ENCODE data around the gene HP.
"Not testable (repeated sequence)": the region's sequence is repeated elsewhere in the genome, so short reads cannot be mapped to it uniquely, and the experiment has no call there.

The HP gene

GRCh38 chr16:72033437-72033836 lies 20.9 kb upstream of the HP start:
- intact Hi-C loops (cut with DNase I): no loop called here
- no peak for DNase-seq

DNA sequence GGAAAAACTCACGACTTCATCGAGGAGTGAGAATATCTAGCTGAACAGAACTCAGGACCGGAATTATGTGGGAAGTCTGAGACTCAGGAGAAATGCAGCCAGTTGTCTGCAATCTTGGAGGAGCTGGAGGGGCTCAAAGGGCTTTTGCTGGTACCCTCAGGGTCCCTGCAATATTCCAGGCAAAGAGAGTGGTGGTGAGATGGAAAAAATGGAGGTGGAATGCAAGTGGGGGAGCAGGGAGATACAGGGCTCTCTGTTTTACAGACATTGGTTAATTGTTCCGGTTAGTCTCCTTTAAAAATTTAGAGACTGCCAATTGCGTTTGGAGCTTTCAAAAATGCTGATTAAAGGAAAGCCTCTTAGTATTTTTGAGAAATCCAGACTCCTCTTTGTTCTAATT lies 18.2 kb upstream of the HP start:
- intact Hi-C loops (cut with DNase I): no loop called here
- no peak for DNase-seq

- intact Hi-C loops (cut with DNase I): no loop called here
- peak in 3 of 42 donors; percentile 15 to 45 (median 31) for DNase-seq
These were observed 12.1 kb upstream of the HP start for GRCh38 chr16:72042157-72042660.

- DNase-seq: no peak
These were observed 11.2 kb upstream of the HP start for GRCh38 chr16:72043058-72043457.

DNA sequence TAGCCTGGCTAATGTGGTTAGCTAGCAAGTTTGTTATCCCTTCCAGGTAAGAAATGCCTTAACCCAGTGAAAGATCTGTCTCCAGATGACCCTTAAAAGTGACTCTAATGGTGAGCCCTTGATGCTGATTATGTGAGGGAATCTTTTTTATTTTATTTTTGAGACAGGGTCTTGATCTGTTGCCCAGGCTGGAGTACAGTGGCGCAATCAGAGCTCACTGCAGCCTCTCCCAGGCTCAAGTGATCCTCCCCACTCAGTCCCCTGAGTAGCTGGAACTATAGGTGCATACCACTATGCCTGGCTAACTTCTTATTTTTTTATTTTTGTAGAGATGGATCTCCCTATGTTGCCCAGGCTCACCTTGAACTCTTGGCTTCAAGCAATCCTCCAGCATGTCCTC lies 10.8 kb upstream of the HP start:
- DNase-seq: no peak
- intact Hi-C loops (cut with DNase I): no loop called here

More at GRCh38 chr16:72043058-72043457, 11.2 kb upstream of the HP start:
- intact Hi-C loops (cut with DNase I): no loop called here

GRCh38 chr16:72044296-72044695 lies 10.0 kb upstream of the HP start:
- DNase-seq: no peak
- intact Hi-C loops (cut with DNase I): no loop called here

GRCh38 chr16:72044825-72045359 lies 9.4 kb upstream of the HP start:
- intact Hi-C loops (cut with DNase I): no loop called here
- no peak for DNase-seq

DNA sequence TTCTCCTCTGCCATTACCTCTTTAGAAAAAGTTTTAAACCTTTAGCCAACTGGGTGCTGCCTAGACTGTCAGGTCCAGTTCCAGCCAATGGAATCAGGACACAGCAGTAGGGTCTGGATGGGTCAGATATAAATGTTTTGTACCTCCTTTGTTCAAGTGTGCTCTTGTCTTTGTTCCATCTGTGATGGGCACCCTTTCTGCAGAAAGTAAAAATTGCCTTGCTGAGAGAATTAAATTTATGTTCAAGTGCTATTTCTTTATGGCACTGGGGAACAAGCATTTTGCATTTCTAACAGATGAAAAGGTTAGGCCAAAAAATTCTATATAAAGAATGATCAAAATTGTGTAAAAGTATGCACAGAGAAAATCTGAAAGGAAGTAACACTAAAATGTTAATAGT lies 5.2 kb upstream of the HP start:
- intact Hi-C loops (cut with DNase I): no loop called here
- no peak for DNase-seq

GRCh38 chr16:72050769-72051464 lies 3.4 kb upstream of the HP start:
- DNase-seq: no peak
- intact Hi-C loops (cut with DNase I): no loop called here

GRCh38 chr16:72051818-72052217 lies 2.5 kb upstream of the HP start:
- intact Hi-C loops (cut with DNase I): no loop called here
- no peak for DNase-seq

GRCh38 chr16:72055911-72056310 lies 1.6 kb downstream of the HP start:
- no peak for DNase-seq
- intact Hi-C loops (cut with DNase I): no loop called here

GRCh38 chr16:72057313-72057712 lies 3.0 kb downstream of the HP start:
- intact Hi-C loops (cut with DNase I); DNase-seq: not testable (repeated sequence)

GRCh38 chr16:72059060-72059459 lies 4.8 kb downstream of the HP start:
- DNase-seq; intact Hi-C loops (cut with DNase I): not testable (repeated sequence)

DNA sequence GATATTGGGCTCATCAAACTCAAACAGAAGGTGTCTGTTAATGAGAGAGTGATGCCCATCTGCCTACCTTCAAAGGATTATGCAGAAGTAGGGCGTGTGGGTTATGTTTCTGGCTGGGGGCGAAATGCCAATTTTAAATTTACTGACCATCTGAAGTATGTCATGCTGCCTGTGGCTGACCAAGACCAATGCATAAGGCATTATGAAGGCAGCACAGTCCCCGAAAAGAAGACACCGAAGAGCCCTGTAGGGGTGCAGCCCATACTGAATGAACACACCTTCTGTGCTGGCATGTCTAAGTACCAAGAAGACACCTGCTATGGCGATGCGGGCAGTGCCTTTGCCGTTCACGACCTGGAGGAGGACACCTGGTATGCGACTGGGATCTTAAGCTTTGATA lies 6.1 kb downstream of the HP start:
- no peak for DNase-seq
- intact Hi-C loops (cut with DNase I): no loop called here

- no peak for DNase-seq
- intact Hi-C loops (cut with DNase I): no loop called here
These were observed 7.3 kb downstream of the HP start for GRCh38 chr16:72061564-72061963.

- intact Hi-C loops (cut with DNase I): no loop called here
These were observed 10.1 kb downstream of the HP start for GRCh38 chr16:72064361-72064894.

DNA sequence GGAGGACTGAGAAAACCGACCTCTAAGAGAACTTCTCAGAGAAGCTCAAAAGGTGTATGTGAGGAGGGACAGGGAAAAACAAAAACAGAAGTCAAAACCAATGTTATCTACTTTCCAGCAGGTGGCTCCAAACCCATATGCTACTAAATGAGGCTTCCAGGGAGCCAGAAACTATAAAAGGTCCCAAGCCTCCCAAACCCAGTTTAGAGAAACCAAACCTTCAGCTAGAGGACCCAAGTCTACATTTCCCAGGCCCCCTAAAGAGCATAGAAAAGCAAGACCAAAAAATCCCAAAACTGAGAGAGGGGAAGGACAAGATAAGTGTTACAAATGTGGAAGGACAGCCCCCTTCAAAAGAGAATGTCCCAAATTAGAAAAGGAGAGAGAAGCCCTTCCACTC lies 12.4 kb downstream of the HP start:
- DNase-seq: peak in 14 of 42 donors; percentile 11 to 61 (median 27)
- intact Hi-C loops (cut with DNase I): no loop called here

More at GRCh38 chr16:72064361-72064894, 10.1 kb downstream of the HP start:
- no peak for DNase-seq

GRCh38 chr16:72068930-72069329 lies 14.6 kb downstream of the HP start:
- intact Hi-C loops (cut with DNase I): no loop called here

DNA sequence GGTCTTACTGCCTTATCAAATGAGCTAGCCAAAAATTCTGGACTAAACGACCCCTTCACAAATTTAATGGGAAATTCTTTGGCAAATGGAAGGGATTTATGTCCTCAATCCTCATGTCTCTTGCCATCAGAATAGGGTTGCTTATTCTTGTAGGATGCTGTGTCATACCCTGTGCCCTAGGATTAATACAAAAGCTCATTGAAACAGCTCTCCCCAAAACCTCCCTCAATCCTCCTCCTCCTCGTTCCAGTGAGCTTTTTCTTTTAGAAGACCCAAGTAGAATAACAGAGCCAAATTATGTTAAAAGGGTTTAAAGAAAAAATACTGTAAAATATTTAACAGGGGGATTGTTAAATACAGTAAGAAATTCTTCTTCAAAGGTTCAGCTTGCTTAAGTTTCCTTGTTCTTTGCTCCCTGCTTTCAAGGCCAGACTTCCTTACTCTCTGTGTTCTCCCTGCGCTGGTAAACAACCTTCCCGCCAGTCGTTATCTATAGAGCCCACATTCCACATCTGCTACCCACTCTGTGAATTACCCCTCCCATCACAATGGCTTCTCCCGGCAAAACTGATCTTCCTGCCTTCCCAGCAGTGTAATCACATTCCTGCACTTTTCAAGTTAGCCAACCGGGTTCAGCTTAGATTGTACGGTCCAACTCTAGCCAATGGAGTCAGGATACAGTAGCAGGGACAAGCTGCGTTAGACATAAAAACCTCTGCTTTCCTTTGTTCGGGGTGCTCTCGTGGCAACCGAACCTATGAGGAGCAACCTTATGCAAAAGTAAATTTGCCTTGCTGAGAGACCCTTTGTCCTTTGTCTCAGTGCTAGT lies 18.4 kb downstream of the HP start:
- peak in 15 of 42 donors; percentile 8 to 54 (median 28) for DNase-seq
- intact Hi-C loops (cut with DNase I): no loop called here

More at GRCh38 chr16:72068930-72069329, 14.6 kb downstream of the HP start:
- DNase-seq: no peak

Data from head of caudate nucleus (tissue), 42 donors.